ENCODE results near the gene CYSLTR2.

- TF ChIP-seq CTCF (IDR thresholded peaks at IDR 0.05; ENCODE audit: insufficient read depth, low read length, poor library complexity, severe bottlenecking): no peak
- no peak for TF ChIP-seq EZH2phosphoT487 (conservative IDR thresholded peaks at IDR 0.05; ENCODE audit: low read length)
Observed at GRCh38 chr13:48746821-48747220, 93.1 kb downstream of the CYSLTR2 start.

Measured in SU-DHL-6 (cell line).